SK-N-MC (cell line): ENCODE results near the gene SPTBN4.

Experiments
- DNase-seq: peaks from one replicate; pipeline ENCODE4 v3.0.0-alpha.2; 2011; ENCODE audit warnings: low read depth, low spot score
- H3K27ac ChIP-seq: fragments of 200-600 bp; sonication (generic); 2 replicates; pipeline ENCODE4 v1.5.1; 2016; ENCODE audit warnings: mixed run types
- H3K36me3 ChIP-seq: fragments of 200-600 bp; sonication (generic); 2 replicates; pipeline ENCODE4 v1.6.1; 2017; ENCODE audit warnings: antibody characterized with exemption, low read length, mixed read lengths; ENCODE audit not compliant: insufficient read depth
- H3K4me3 ChIP-seq: fragments of 200-600 bp; sonication (generic); 2 replicates; pipeline ENCODE4 v1.5.1; 2016
- H3K9ac ChIP-seq: fragments of 200-600 bp; sonication (generic); 2 replicates; pipeline ENCODE4 v1.8.0; 2017; ENCODE audit warnings: mixed run types, mixed read lengths; ENCODE audit not compliant: insufficient read length
- H3K9me3 ChIP-seq: fragments of 200-600 bp; sonication (generic); 2 replicates; pipeline ENCODE4 v1.6.1; 2017; ENCODE audit warnings: low read depth, mild to moderate bottlenecking, antibody characterized with exemption, low read length, moderate library complexity, mixed read lengths
- EZH2 ChIP-seq: fragments of 200-600 bp; sonication (generic); IDR thresholded peaks from one replicate; pipeline ENCODE4 v1.6.1; 2017; ENCODE audit warnings: antibody characterized with exemption
- FOXP2 ChIP-seq: optimal IDR thresholded peaks from 2 replicates; pipeline ENCODE3; 2011; ENCODE audit warnings: mild to moderate bottlenecking, moderate library complexity; ENCODE audit not compliant: insufficient read depth; ENCODE audit errors: extremely low read length, control extremely low read depth
- POLR2AphosphoS5 ChIP-seq: IDR thresholded peaks from 2 replicates; pipeline ENCODE4 v1.6.1; 2012; ENCODE audit warnings: mild to moderate bottlenecking, low read depth, low read length, borderline replicate concordance

SPTBN4 gene

GRCh38 chr19:40524133-40524549 lies 57.3 kb downstream of the SPTBN4 start:
- H3K9ac ChIP-seq: no peak overlapping the region
- H3K4me3 ChIP-seq: no peak overlapping the region
- no peak overlapping the region for H3K27ac ChIP-seq
- TF ChIP-seq EZH2: no peak
- no peak for TF ChIP-seq POLR2AphosphoS5
- no peak for TF ChIP-seq FOXP2
- no peaks in the 10 kb centered on the region for H3K9me3 ChIP-seq
- no peak for DNase-seq
- H3K36me3 ChIP-seq: no peaks in the 10 kb centered on the region

- TF ChIP-seq EZH2 (no peak), FOXP2 (no peak), POLR2AphosphoS5 (no peak)
- H3K9ac ChIP-seq: no peak overlapping the region
- H3K36me3 ChIP-seq: no peaks in the 10 kb centered on the region
- no peaks in the 10 kb centered on the region for H3K9me3 ChIP-seq
- no peak for DNase-seq
- H3K4me3 ChIP-seq: no peak overlapping the region
- H3K27ac ChIP-seq: no peak overlapping the region
These were observed 57.9 kb downstream of the SPTBN4 start for GRCh38 chr19:40524655-40525054.

- Histone ChIP-seq H3K27ac (no peak overlapping the region), H3K36me3 (no peaks in the 10 kb centered on the region), H3K9me3 (no peaks in the 10 kb centered on the region), H3K9ac (no peak overlapping the region), H3K4me3 (no peak overlapping the region)
- no peak for DNase-seq
- TF ChIP-seq EZH2 (no peak), POLR2AphosphoS5 (no peak), FOXP2 (no peak)
These were observed 58.6 kb downstream of the SPTBN4 start for GRCh38 chr19:40525234-40526051.

GRCh38 chr19:40528078-40528477 lies 61.3 kb downstream of the SPTBN4 start:
- Histone ChIP-seq H3K36me3 (no peaks in the 10 kb centered on the region), H3K9ac (no peak overlapping the region), H3K27ac (no peak overlapping the region), H3K9me3 (no peaks in the 10 kb centered on the region), H3K4me3 (no peak overlapping the region)
- DNase-seq: no peak
- TF ChIP-seq FOXP2 (no peak), EZH2 (no peak), POLR2AphosphoS5 (no peak)

- TF ChIP-seq POLR2AphosphoS5 (no peak), FOXP2 (no peak), EZH2 (no peak)
- Histone ChIP-seq H3K9me3 (no peaks in the 10 kb centered on the region), H3K36me3 (no peaks in the 10 kb centered on the region), H3K9ac (no peak overlapping the region), H3K27ac (no peak overlapping the region), H3K4me3 (no peak overlapping the region)
- DNase-seq: no peak
These were observed 61.8 kb downstream of the SPTBN4 start for GRCh38 chr19:40528533-40529092.

GRCh38 chr19:40529093-40529954 lies 62.5 kb downstream of the SPTBN4 start:
- DNase-seq: peak; percentile 26
- H3K4me3 ChIP-seq: peak overlapping the region; percentile 70
- TF ChIP-seq FOXP2 (peak; percentile 28), EZH2 (no peak)
- no peak overlapping the region for H3K27ac ChIP-seq
- no peaks in the 10 kb centered on the region for H3K36me3 ChIP-seq
- H3K9me3 ChIP-seq: no peaks in the 10 kb centered on the region
- H3K9ac ChIP-seq: no peak overlapping the region

- Histone ChIP-seq H3K36me3 (no peaks in the 10 kb centered on the region), H3K27ac (no peak overlapping the region), H3K9me3 (no peaks in the 10 kb centered on the region), H3K9ac (no peak overlapping the region), H3K4me3 (peak overlapping the region; percentile 70)
- no peak for DNase-seq
- TF ChIP-seq POLR2AphosphoS5 (no peak), EZH2 (no peak), FOXP2 (no peak)
These were observed 63.5 kb downstream of the SPTBN4 start for GRCh38 chr19:40530091-40530901.

- no peaks in the 10 kb centered on the region for H3K9me3 ChIP-seq
- TF ChIP-seq EZH2: no peak
- TF ChIP-seq FOXP2: no peak
- no peak for TF ChIP-seq POLR2AphosphoS5
- H3K9ac ChIP-seq: no peak overlapping the region
- H3K27ac ChIP-seq: no peak overlapping the region
- no peak for DNase-seq
- H3K4me3 ChIP-seq: no peak overlapping the region
- no peaks in the 10 kb centered on the region for H3K36me3 ChIP-seq
These were observed 66.7 kb downstream of the SPTBN4 start for GRCh38 chr19:40533508-40533907.
